ENCODE measurements around the gene PSMA4. TPM values are rescaled to one million over a fixed set of nuclear protein-coding genes. Genes with fewer than 3 reads are reported as not detected.
A peak's percentile ranks its signal among the peaks of the same experiment; 100 is the strongest.

PSMA4 gene
- total and polyA plus RNA-seq, 2 donors (not counting 1 experiment from before 2014, with no cell fraction given): 54.6 to 95.9 TPM

DNA sequence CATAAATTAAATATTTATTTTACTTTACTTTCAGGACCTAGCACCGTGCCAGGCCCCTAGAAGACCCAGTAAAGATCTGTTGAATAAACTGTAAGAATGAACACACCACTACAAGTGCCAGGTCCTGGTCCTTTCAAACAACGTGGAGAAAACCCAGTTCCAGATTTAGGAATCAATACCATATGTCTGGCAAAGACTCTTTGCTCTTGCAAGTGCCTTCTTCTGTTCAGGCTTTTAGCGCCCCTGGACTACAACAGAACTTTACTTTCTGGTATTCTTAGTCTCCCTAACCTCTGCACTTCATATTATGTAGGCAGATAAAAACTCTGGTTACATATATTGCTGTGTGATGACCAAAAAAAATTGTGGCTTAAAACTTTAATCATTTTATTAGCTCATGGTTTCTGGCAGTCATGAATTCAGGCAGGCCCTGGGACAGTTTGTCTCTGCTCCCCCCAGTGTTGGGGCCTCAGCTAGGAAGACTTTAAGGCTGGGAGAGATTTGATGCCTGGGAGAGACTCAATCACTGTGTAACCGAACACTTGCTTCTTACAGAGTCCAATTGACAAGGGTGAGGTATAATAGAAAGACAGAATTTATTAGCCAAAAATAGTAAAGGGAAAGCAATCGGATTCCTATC, 2.9 kb upstream of the PSMA4 start:
- Histone ChIP-seq H3K4me2 (replicated peaks; ENCODE audit: low read depth, low read length, poor library complexity, severe bottlenecking) (no peak overlapping the region), H2AFZ (ENCODE audit: insufficient read depth, low read depth, low read length, poor library complexity, severe bottlenecking) (no peak overlapping the region), H3K27me3 (replicated peaks in 1 of 4; ENCODE audit: control extremely low read depth in 1 of 4, control insufficient read depth in 3 of 4, insufficient read depth in 4 of 4, low read length in 3 of 4) (peaks cover 0 to 3% (median 0%) of the 10 kb centered on the region in 4 experiments), H3K79me2 (ENCODE audit: control insufficient read depth, insufficient read depth, low read length) (peaks cover 17% of the 10 kb centered on the region), H3K4me3 (ENCODE audit: control extremely low read depth in 1 of 5, extremely low read depth in 1 of 5, insufficient read depth in 1 of 5, low read depth in 2 of 5, low read length in 4 of 5) (no peak overlapping the region), H3K4me1 (ENCODE audit: control insufficient read depth in 2 of 2, insufficient read depth in 2 of 2, low read length in 2 of 2) (peaks cover 12 to 22% of the 10 kb centered on the region in 2 donors), H4K20me1 (ENCODE audit: control insufficient read depth, insufficient read depth, low read length, poor library complexity, severe bottlenecking) (no peaks in the 10 kb centered on the region), H3K36me3 (replicated peaks in 1 of 2; ENCODE audit: control extremely low read depth in 1 of 2, control insufficient read depth in 1 of 2, extremely low read depth in 1 of 2, insufficient read depth in 2 of 2, low read length in 1 of 2) (peaks cover 0 to 5% of the 10 kb centered on the region in 2 experiments), H3K9me3 (ENCODE audit: control extremely low read depth in 1 of 3, control insufficient read depth in 2 of 3, insufficient read depth in 1 of 3, low read length in 2 of 3) (no peaks in the 10 kb centered on the region), H3K27ac (ENCODE audit: low read length in 2 of 2) (no peak overlapping the region), H3K9ac (ENCODE audit: low read length) (no peak overlapping the region)
- intact Hi-C loops (cut with micrococcal nuclease): no loop called here
- TF ChIP-seq EZH2 (IDR thresholded peaks at IDR 0.05; ENCODE audit: borderline replicate concordance, insufficient read depth, low read depth, low read length, poor library complexity, severe bottlenecking) (no peak), CTCF (IDR thresholded peaks at IDR 0.05) (no peak)
- Mint-ChIP-seq H3K4me3 (no peak overlapping the region), H3K4me1 (peaks cover 24% of the 10 kb centered on the region), H3K9me3 (ENCODE audit: insufficient read depth) (no peaks in the 10 kb centered on the region), H3K27me3 (no peaks in the 10 kb centered on the region), H3K27ac (no peak overlapping the region)
- CTCF ChIA-PET: interaction anchor here (0.6 kb wide), 1 partner anchor 57 kb away, joined by 5 read pairs; no protein-coding TSS in a partner anchor
- WGBS (ENCODE audit: insufficient coverage): 85% methylated on average over 2 of the region's 5 CpGs
- POLR2A ChIA-PET: no interaction called here
- ATAC-seq (ENCODE audit: low read depth) (no peak), DNase-seq (no peak)

DNA sequence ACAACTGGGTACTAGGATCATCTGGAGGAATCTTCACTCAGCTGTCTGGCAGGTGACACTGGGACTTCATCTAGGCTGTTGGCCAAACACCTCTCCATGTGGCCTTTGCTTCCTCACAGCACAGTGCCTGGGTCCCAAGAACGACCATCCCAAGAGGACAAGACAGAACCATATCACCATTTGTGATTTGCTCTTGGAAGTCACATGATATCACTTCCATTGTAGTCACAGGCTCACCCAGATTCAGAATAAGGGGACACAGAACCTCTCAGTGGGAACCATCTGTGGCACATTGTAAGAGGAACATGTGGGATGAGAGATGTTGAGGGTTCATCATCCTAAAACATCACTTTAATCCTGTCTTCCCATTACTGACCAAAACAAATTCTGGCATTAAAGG, 1.9 kb upstream of the PSMA4 start:
- intact Hi-C loops (cut with micrococcal nuclease): no loop called here
- no peaks in the 10 kb centered on the region for H3K9me3 ChIP-seq (ENCODE audit: control extremely low read depth in 1 of 3, control insufficient read depth in 2 of 3, insufficient read depth in 1 of 3, low read length in 2 of 3)
- no peaks in the 10 kb centered on the region for H3K27me3 Mint-ChIP-seq
- WGBS (ENCODE audit: insufficient coverage): 90% methylated on average over 1 of the region's 1 CpG
- POLR2A ChIA-PET: no interaction called here
- no peak overlapping the region for H3K27ac ChIP-seq (ENCODE audit: low read length in 2 of 2)
- H3K9me3 Mint-ChIP-seq (ENCODE audit: insufficient read depth): no peaks in the 10 kb centered on the region
- H3K36me3 ChIP-seq (replicated peaks in 1 of 2; ENCODE audit: control extremely low read depth in 1 of 2, control insufficient read depth in 1 of 2, extremely low read depth in 1 of 2, insufficient read depth in 2 of 2, low read length in 1 of 2): peaks cover 0 to 14% of the 10 kb centered on the region in 2 experiments
- peak overlapping the region; percentile 7 for H2AFZ ChIP-seq (ENCODE audit: insufficient read depth, low read depth, low read length, poor library complexity, severe bottlenecking)
- H3K9ac ChIP-seq (ENCODE audit: low read length): no peak overlapping the region
- no peak overlapping the region for H3K4me3 Mint-ChIP-seq
- H3K4me1 Mint-ChIP-seq: peaks cover 27% of the 10 kb centered on the region
- ATAC-seq (ENCODE audit: low read depth) (no peak), DNase-seq (no peak)
- H3K4me3 ChIP-seq (ENCODE audit: control extremely low read depth in 1 of 5, extremely low read depth in 1 of 5, insufficient read depth in 1 of 5, low read depth in 2 of 5, low read length in 4 of 5): no peak overlapping the region
- peaks cover 0 to 3% (median 0%) of the 10 kb centered on the region in 4 experiments for H3K27me3 ChIP-seq (replicated peaks in 1 of 4; ENCODE audit: control extremely low read depth in 1 of 4, control insufficient read depth in 3 of 4, insufficient read depth in 4 of 4, low read length in 3 of 4)
- TF ChIP-seq CTCF (IDR thresholded peaks at IDR 0.05) (no peak), EZH2 (IDR thresholded peaks at IDR 0.05; ENCODE audit: borderline replicate concordance, insufficient read depth, low read depth, low read length, poor library complexity, severe bottlenecking) (no peak)
- CTCF ChIA-PET: no interaction called here
- H3K4me2 ChIP-seq (replicated peaks; ENCODE audit: low read depth, low read length, poor library complexity, severe bottlenecking): no peak overlapping the region
- H3K79me2 ChIP-seq (ENCODE audit: control insufficient read depth, insufficient read depth, low read length): peaks cover 22% of the 10 kb centered on the region
- peaks cover 12 to 23% of the 10 kb centered on the region in 2 donors for H3K4me1 ChIP-seq (ENCODE audit: control insufficient read depth in 2 of 2, insufficient read depth in 2 of 2, low read length in 2 of 2)
- no peak overlapping the region for H3K27ac Mint-ChIP-seq
- H4K20me1 ChIP-seq (ENCODE audit: control insufficient read depth, insufficient read depth, low read length, poor library complexity, severe bottlenecking): no peaks in the 10 kb centered on the region

All from B cell (primary cell).